ENCODE measurements around the gene DGKG. TPM values are rescaled to one million over a fixed set of nuclear protein-coding genes. Genes with fewer than 3 reads are reported as not detected.

DGKG gene
- total and polyA plus RNA-seq, 7 donors: 3.6 to 12.1 (median 8.0) TPM

DNA sequence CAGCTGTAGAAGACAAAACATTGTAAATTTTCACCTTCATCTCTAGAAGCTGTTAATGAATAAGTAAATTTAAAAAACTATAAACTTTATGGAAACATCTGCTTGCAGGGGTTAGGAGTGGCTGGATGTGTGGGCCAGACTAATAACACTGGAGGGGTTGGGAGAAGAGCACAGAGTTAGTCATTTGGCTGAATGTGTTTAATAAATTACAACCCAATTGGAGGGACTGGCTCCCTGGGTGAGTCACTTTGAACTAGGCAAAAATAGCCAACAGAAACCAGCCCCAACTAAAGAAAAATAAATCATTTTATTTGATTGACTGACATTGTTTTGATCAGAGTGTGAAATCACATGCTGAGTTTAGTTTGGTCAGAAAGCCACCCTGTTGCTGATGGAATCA is 21.8 kb downstream of the DGKG start:
- Histone ChIP-seq H3K4me3 (no peak overlapping the region), H3K27ac (no peak overlapping the region), H3K36me3 (ENCODE audit: insufficient read depth in 1 of 2, low read depth in 1 of 2) (no peaks in the 10 kb centered on the region), H3K9me3 (no peaks in the 10 kb centered on the region), H3K4me1 (no peaks in the 10 kb centered on the region), H3K27me3 (ENCODE audit: insufficient read depth in 3 of 3, low read length in 2 of 3) (no peaks in the 10 kb centered on the region)
- intact Hi-C loops (cut with DNase I): no loop called here
- no peak for DNase-seq
- TF ChIP-seq, protein P1, sequence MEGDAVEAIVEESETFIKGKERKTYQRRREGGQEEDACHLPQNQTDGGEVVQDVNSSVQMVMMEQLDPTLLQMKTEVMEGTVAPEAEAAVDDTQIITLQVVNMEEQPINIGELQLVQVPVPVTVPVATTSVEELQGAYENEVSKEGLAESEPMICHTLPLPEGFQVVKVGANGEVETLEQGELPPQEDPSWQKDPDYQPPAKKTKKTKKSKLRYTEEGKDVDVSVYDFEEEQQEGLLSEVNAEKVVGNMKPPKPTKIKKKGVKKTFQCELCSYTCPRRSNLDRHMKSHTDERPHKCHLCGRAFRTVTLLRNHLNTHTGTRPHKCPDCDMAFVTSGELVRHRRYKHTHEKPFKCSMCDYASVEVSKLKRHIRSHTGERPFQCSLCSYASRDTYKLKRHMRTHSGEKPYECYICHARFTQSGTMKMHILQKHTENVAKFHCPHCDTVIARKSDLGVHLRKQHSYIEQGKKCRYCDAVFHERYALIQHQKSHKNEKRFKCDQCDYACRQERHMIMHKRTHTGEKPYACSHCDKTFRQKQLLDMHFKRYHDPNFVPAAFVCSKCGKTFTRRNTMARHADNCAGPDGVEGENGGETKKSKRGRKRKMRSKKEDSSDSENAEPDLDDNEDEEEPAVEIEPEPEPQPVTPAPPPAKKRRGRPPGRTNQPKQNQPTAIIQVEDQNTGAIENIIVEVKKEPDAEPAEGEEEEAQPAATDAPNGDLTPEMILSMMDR (IDR thresholded peaks at IDR 0.05): no peak
- ATAC-seq: no peak

DNA sequence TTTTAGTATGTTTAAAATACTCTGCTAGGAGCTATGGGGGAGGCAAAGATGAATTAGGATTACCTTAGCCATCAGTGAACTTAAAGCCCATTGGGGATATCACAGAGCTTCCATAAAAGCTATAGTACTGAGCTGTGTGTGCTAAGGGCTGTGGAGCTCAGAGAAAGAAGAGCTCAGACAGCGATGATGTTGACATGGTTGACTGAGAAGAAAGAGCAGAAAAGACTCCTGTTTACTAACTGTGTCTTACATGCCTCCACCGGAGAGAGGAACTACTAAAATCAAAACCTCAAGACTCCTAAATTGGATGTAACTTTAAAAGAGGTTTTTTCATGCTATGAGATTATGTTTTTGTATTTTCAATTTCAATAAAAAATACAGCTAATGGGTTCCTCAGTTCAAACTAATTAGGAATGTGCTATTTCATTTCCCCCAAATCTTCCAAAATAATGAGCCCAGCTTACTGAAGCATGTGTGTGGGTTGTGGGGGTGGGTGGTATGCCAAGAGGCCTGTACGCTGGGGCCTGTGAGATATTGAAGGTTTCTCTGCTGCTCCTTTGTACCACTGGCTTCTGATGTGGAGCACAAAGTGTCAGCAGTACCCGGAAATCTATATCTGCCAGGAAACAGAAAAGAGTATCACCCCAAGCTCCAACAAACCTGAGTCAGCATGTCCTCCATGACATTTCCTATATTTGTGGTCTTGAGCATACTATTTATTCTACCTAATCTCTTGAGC is 22.7 kb downstream of the DGKG start:
- Histone ChIP-seq H3K27me3 (ENCODE audit: insufficient read depth in 3 of 3, low read length in 2 of 3) (no peaks in the 10 kb centered on the region), H3K4me3 (no peak overlapping the region), H3K9me3 (no peaks in the 10 kb centered on the region), H3K4me1 (no peaks in the 10 kb centered on the region), H3K36me3 (ENCODE audit: insufficient read depth in 1 of 2, low read depth in 1 of 2) (no peaks in the 10 kb centered on the region), H3K27ac (no peak overlapping the region)
- TF ChIP-seq, protein P1 (IDR thresholded peaks at IDR 0.05): no peak
- 77 to 87% (median 79%) methylated on average over 4 of the region's 4 CpGs for WGBS, 3 donors
- DNase-seq: no peak
- intact Hi-C loops (cut with DNase I): loop anchor here in 1 of 2 donors (2.0 kb wide), 1 partner anchor 53 kb away; no protein-coding TSS in a partner anchor
- no peak for ATAC-seq

DNA sequence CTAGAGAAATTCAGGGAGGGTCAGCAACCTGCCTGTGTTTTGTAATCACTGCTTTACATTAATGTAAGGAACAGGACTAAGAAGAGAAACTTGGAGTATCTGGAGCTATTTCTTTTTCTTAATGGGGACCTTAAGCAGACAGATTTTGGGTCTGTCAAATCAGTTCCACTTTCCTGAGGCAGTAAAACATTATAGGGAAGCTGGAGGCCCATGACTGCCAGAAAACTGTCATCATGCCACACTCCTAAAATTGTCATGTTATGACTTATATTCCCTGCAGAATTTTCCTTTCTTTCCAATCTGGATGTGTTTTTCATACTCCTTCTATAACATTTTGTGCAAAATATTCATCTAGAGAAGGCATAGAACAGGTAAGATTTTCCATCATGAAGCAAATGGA is 28.8 kb downstream of the DGKG start:
- H3K9me3 ChIP-seq: no peaks in the 10 kb centered on the region
- intact Hi-C loops (cut with DNase I): no loop called here
- no peak overlapping the region for H3K27ac ChIP-seq
- no peaks in the 10 kb centered on the region for H3K36me3 ChIP-seq (ENCODE audit: insufficient read depth in 1 of 2, low read depth in 1 of 2)
- DNase-seq (no peak), ATAC-seq (no peak)
- H3K4me1 ChIP-seq: no peaks in the 10 kb centered on the region
- no peaks in the 10 kb centered on the region for H3K27me3 ChIP-seq (ENCODE audit: insufficient read depth in 3 of 3, low read length in 2 of 3)
- TF ChIP-seq, protein P1 (IDR thresholded peaks at IDR 0.05): no peak
- H3K4me3 ChIP-seq: no peak overlapping the region

DNA sequence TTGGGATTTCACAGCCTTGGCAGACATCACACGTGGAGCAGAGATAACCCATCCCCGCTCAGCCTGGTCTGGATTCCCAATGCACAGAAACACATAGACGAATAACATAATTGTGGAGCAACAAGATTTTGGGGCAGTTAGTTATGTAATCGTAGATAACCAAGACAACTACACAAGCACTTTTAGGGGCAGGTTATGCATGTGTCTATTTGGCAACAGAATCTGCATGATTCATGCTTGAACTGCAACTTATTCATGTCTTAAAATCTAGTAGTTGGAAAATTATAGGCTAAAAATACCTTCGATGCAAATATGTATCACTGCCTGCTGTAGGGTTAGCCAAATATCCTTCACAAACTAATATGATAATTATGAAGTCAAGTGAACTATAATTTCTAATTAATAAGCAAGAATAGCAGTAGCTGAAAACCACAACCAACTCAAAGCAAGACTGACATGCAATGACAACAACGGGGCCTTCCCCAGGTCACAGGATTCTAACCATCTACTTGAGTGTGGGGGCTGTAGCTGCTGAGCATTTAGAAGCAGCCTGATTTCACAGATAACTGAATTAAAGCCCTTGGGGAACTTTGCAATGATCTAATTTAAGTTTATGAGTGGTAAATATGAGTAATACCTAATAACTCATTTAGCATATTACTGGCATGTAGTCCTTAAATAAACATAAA is 31.1 kb downstream of the DGKG start:
- Histone ChIP-seq H3K9me3 (no peaks in the 10 kb centered on the region), H3K4me3 (no peak overlapping the region), H3K4me1 (no peaks in the 10 kb centered on the region), H3K36me3 (ENCODE audit: insufficient read depth in 1 of 2, low read depth in 1 of 2) (no peaks in the 10 kb centered on the region), H3K27me3 (ENCODE audit: insufficient read depth in 3 of 3, low read length in 2 of 3) (no peaks in the 10 kb centered on the region), H3K27ac (no peak overlapping the region)
- 80 to 84% (median 81%) methylated on average over 6 of the region's 6 CpGs for WGBS, 3 donors
- ATAC-seq: no peak
- no peak for DNase-seq
- intact Hi-C loops (cut with DNase I): no loop called here
- TF ChIP-seq, protein P1 (IDR thresholded peaks at IDR 0.05): no peak

All from psoas muscle (tissue), 8 donors.